Hepatocyte (in vitro differentiated cells): ENCODE data around the gene AHCYL2. TPM values are rescaled to one million over a fixed set of nuclear protein-coding genes. Genes with fewer than 3 reads are reported as not detected.

Experiments
- DNase-seq: peaks from one replicate; pipeline ENCODE4 v3.0.0-alpha.2; 2016; ENCODE audit warnings: low spot score
- H2AFZ ChIP-seq: fragments of 200-600 bp; sonication (generic); 2 replicates; pipeline ENCODE4 v1.6.0; 2016; ENCODE audit warnings: antibody characterized with exemption, mild to moderate bottlenecking
- H3K27ac ChIP-seq: fragments of 200-600 bp; sonication (generic); 2 replicates; pipeline ENCODE4 v1.5.1; 2016; ENCODE audit warnings: mild to moderate bottlenecking
- H3K27me3 ChIP-seq: fragments of 200-600 bp; sonication (generic); 2 replicates; pipeline ENCODE4 v1.6.1; 2016
- H3K36me3 ChIP-seq: fragments of 200-600 bp; sonication (generic); replicated peaks from 2 replicates; pipeline ENCODE4 v1.5.1; 2016; ENCODE audit warnings: low read depth; ENCODE audit not compliant: insufficient read depth
- H3K4me1 ChIP-seq: fragments of 200-600 bp; sonication (generic); 2 replicates; pipeline ENCODE4 v1.5.1; 2016; ENCODE audit warnings: mild to moderate bottlenecking, moderate library complexity; ENCODE audit not compliant: insufficient read depth
- H3K4me2 ChIP-seq: fragments of 200-600 bp; sonication (generic); 2 replicates; pipeline ENCODE4 v1.6.0; 2016
- H3K4me3 ChIP-seq: fragments of 200-600 bp; sonication (generic); 2 replicates; pipeline ENCODE4 v1.5.1; 2016; ENCODE audit warnings: mild to moderate bottlenecking
- H3K79me2 ChIP-seq: fragments of 200-600 bp; sonication (generic); 2 replicates; pipeline ENCODE4 v1.6.0; 2017; ENCODE audit warnings: mild to moderate bottlenecking
- H3K9me2 ChIP-seq: fragments of 200-600 bp; sonication (generic); replicated peaks from 2 replicates; pipeline ENCODE4 v1.6.0; 2017; ENCODE audit warnings: mild to moderate bottlenecking; ENCODE audit not compliant: insufficient read depth
- H3K9me3 ChIP-seq: fragments of 200-600 bp; sonication (generic); 2 replicates; pipeline ENCODE4 v1.5.1; 2016; ENCODE audit warnings: low read depth, mild to moderate bottlenecking
- H4K20me1 ChIP-seq: fragments of 200-600 bp; sonication (generic); 2 replicates; pipeline ENCODE4 v1.6.0; 2016; ENCODE audit warnings: mild to moderate bottlenecking; ENCODE audit not compliant: insufficient read depth, poor library complexity, severe bottlenecking
- CTCF ChIP-seq: fragments of 200-600 bp; sonication (generic); IDR thresholded peaks from 2 replicates; pipeline ENCODE4 v1.5.1; 2016; ENCODE audit warnings: antibody characterized with exemption, mild to moderate bottlenecking; ENCODE audit not compliant: poor library complexity
- EZH2 ChIP-seq: fragments of 200-600 bp; sonication (generic); IDR thresholded peaks from 2 replicates; pipeline ENCODE4 v1.6.1; 2016; ENCODE audit warnings: antibody characterized with exemption, mild to moderate bottlenecking, borderline replicate concordance
- EZH2phosphoT487 ChIP-seq: fragments of 200-600 bp; sonication (generic); IDR thresholded peaks from one replicate; pipeline ENCODE4 v1.6.1; 2018; ENCODE audit warnings: antibody characterized with exemption, mild to moderate bottlenecking, low read depth, moderate library complexity; ENCODE audit not compliant: unreplicated experiment, severe bottlenecking
- WGBS: methylation state at CpG from one replicate; pipeline ENCODE4 v1.1.6; 2016; ENCODE audit warnings: low lambda C conversion rate; ENCODE audit errors: missing lambda C conversion rate; 5-methylcytosine and 5-hydroxymethylcytosine counted together
- polyA plus RNA-seq: library from polyadenylated mRNA; unstranded; fragments of >200 nt; fragmentation: Nextera tagmentation; extraction: Ambion mirVana; gene quantifications from 2 replicates; pipeline ENCODE4 v1.2.1, GENCODE V29; 2016
- total RNA-seq: library from RNA; depleted of rRNA; stranded (reverse); fragments of >200 nt; gene quantifications from 2 replicates; pipeline ENCODE4 v1.2.3, GENCODE V29; 2014

The AHCYL2 gene
- total and polyA plus RNA-seq, 2 experiments from 2014 or later, result 13.7 to 20.0 TPM

- H3K36me3 ChIP-seq, result no peaks in the 10 kb centered on the region
- no peak overlapping the region for H3K27ac ChIP-seq
- H4K20me1 ChIP-seq, result no peaks in the 10 kb centered on the region
- H3K4me3 ChIP-seq, result no peak overlapping the region
- no peaks in the 10 kb centered on the region for H3K79me2 ChIP-seq
- no peaks in the 10 kb centered on the region for H3K9me3 ChIP-seq
- TF ChIP-seq CTCF (no peak), EZH2 (no peak)
- no peak overlapping the region for H2AFZ ChIP-seq
- no peaks in the 10 kb centered on the region for H3K27me3 ChIP-seq
- H3K4me1 ChIP-seq, result no peaks in the 10 kb centered on the region
- no peak overlapping the region for H3K4me2 ChIP-seq
- DNase-seq, result no peak
- WGBS, result 100% methylated on average over 2 of the region's 2 CpGs
- no peaks in the 10 kb centered on the region for H3K9me2 ChIP-seq
These were observed 237.0 kb downstream of the AHCYL2 start for GRCh38 chr7:129461809-129462208.

DNA sequence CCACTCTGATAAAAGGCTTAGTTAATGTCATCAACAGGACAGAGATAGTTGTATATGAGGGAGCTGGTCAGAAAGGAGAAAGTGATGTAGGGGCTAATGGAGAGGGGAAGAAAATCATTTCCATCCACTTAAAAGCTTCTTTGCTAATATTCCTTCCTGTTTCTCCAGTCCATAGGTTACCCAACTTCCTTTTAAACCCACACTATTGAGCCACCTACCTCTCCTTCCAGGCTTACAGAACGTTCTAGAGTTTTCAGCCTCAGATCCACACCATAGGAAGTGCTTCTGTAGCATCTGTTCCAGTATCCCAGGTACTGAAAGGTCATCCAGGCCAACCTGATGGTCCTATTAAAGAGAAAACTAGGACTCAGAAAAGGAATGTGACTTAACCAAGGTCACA, 237.6 kb downstream of the AHCYL2 start:
- no peak for DNase-seq
- H2AFZ ChIP-seq, result no peak overlapping the region
- no peak overlapping the region for H3K27ac ChIP-seq
- 92% methylated on average over 1 of the region's 1 CpG for WGBS
- no peak overlapping the region for H3K4me2 ChIP-seq
- H3K9me3 ChIP-seq, result no peaks in the 10 kb centered on the region
- no peaks in the 10 kb centered on the region for H3K36me3 ChIP-seq
- no peak for TF ChIP-seq EZH2
- no peak for TF ChIP-seq EZH2phosphoT487
- H3K79me2 ChIP-seq, result no peaks in the 10 kb centered on the region
- H4K20me1 ChIP-seq, result no peaks in the 10 kb centered on the region
- H3K9me2 ChIP-seq, result no peaks in the 10 kb centered on the region
- H3K4me1 ChIP-seq, result no peaks in the 10 kb centered on the region
- no peaks in the 10 kb centered on the region for H3K27me3 ChIP-seq
- no peak overlapping the region for H3K4me3 ChIP-seq

GRCh38 chr7:129464194-129464593, 239.4 kb downstream of the AHCYL2 start:
- Histone ChIP-seq H3K27ac (no peak overlapping the region), H3K27me3 (no peaks in the 10 kb centered on the region), H3K79me2 (no peaks in the 10 kb centered on the region), H2AFZ (no peak overlapping the region), H3K36me3 (no peaks in the 10 kb centered on the region), H3K4me3 (no peak overlapping the region), H3K9me2 (no peaks in the 10 kb centered on the region), H4K20me1 (no peaks in the 10 kb centered on the region), H3K4me2 (no peak overlapping the region), H3K9me3 (no peaks in the 10 kb centered on the region), H3K4me1 (no peaks in the 10 kb centered on the region)
- DNase-seq, result no peak
- TF ChIP-seq CTCF (no peak), EZH2phosphoT487 (no peak), EZH2 (no peak)
- WGBS, result 98% methylated on average over 4 of the region's 4 CpGs

GRCh38 chr7:129465080-129465479, 240.2 kb downstream of the AHCYL2 start:
- Histone ChIP-seq H2AFZ (no peak overlapping the region), H3K27me3 (no peaks in the 10 kb centered on the region), H3K4me1 (no peaks in the 10 kb centered on the region), H3K36me3 (no peaks in the 10 kb centered on the region), H3K4me2 (no peak overlapping the region), H3K9me3 (no peaks in the 10 kb centered on the region), H4K20me1 (no peaks in the 10 kb centered on the region), H3K79me2 (no peaks in the 10 kb centered on the region), H3K27ac (no peak overlapping the region), H3K9me2 (no peaks in the 10 kb centered on the region), H3K4me3 (no peak overlapping the region)
- 67% methylated on average over 2 of the region's 2 CpGs for WGBS
- no peak for DNase-seq
- TF ChIP-seq EZH2phosphoT487 (no peak), EZH2 (no peak), CTCF (no peak)
